Spleen (tissue), 11 donors: ENCODE measurements around the gene ABHD17B. TPM values are rescaled to one million over a fixed set of nuclear protein-coding genes. Genes with fewer than 3 reads are reported as not detected.

ENCODE experiments used
- DNase-seq: peaks from one replicate; pipeline ENCODE4 v3.0.0-alpha.2; 2020
- H3K27ac ChIP-seq, 8 donors: fragments of 200-600 bp; sonication (generic) in 7 of 8; 1 replicate in 4 of 8; 2 replicates in 4 of 8; pipeline versions ENCODE4 v1.5.0 to v1.8.0; 2016 to 2021; ENCODE audit warnings: inconsistent platforms in 4 of 8, mild to moderate bottlenecking in 4 of 8, moderate library complexity in 1 of 8
- H3K27me3 ChIP-seq, 7 donors: fragments of 200-600 bp; sonication (generic) in 6 of 7; replicated peaks in 1 of 7; 1 replicate in 4 of 7; 2 replicates in 3 of 7; pipeline versions ENCODE4 v1.5.0 to v1.8.0; 2016 to 2021; ENCODE audit warnings: inconsistent platforms in 3 of 7, mild to moderate bottlenecking in 1 of 7
- H3K36me3 ChIP-seq, 6 donors: fragments of 200-600 bp; sonication (generic) in 5 of 6; 1 replicate in 4 of 6; 2 replicates in 2 of 6; pipeline versions ENCODE4 v1.5.0 to v1.8.0; 2016 to 2021; ENCODE audit warnings: inconsistent platforms in 2 of 6
- H3K4me1 ChIP-seq, 6 donors: fragments of 200-600 bp; sonication (generic) in 5 of 6; 1 replicate in 3 of 6; 2 replicates in 3 of 6; pipeline versions ENCODE4 v1.5.0 to v1.8.0; 2016 to 2021; ENCODE audit warnings: inconsistent platforms in 3 of 6
- H3K4me3 ChIP-seq, 8 donors: fragments of 200-600 bp; sonication (generic) in 7 of 8; 1 replicate in 4 of 8; 2 replicates in 4 of 8; pipeline versions ENCODE4 v1.5.0 to v1.8.0; 2016 to 2021; ENCODE audit warnings: inconsistent platforms in 4 of 8, mild to moderate bottlenecking in 4 of 8, moderate library complexity in 2 of 8
- H3K9me3 ChIP-seq, 8 donors: fragments of 200-600 bp; sonication (generic) in 7 of 8; 1 replicate in 4 of 8; 2 replicates in 4 of 8; pipeline versions ENCODE4 v1.5.0 to v1.8.0; 2016 to 2021; ENCODE audit warnings: inconsistent platforms in 4 of 8
- CTCF ChIP-seq, 11 experiments: fragments of 200-600 bp in 7 of 11; fragments of 450-650 bp in 4 of 11; sonication (generic) in 4 of 11; IDR thresholded peaks in 8 of 11; conservative IDR thresholded peaks in 3 of 11; 1 replicate in 7 of 11; 2 replicates in 4 of 11; pipeline versions ENCODE4 v1.4.0 to v1.8.0; 2016 to 2021; ENCODE audit warnings: antibody characterized with exemption in 11 of 11, inconsistent platforms in 4 of 11, mild to moderate bottlenecking in 1 of 11
- POLR2A ChIP-seq, 3 donors: fragments of 450-650 bp; IDR thresholded peaks; one replicate each; pipeline ENCODE4 v1.5.1; 2017; ENCODE audit warnings: antibody characterized with exemption in 3 of 3, mild to moderate bottlenecking in 1 of 3
- POLR2AphosphoS5 ChIP-seq, 3 donors: sonication (generic); formaldehyde crosslinking; IDR thresholded peaks; one replicate each; pipeline ENCODE4 v1.5.1; 2017; ENCODE audit warnings: antibody characterized with exemption in 3 of 3
- WGBS, 5 donors: extraction: QIAGEN DNeasy Blood & Tissue Kit in 3 of 5; methylation state at CpG; one replicate each; pipeline versions ENCODE4 v1.1.5 to v1.1.7; 2013 to 2018; 5-methylcytosine and 5-hydroxymethylcytosine counted together
- intact Hi-C: fragments of 100-400 bp; cut with DNase I; formaldehyde crosslinking; loops from one replicate; pipeline ENCODE4 v1.15.0; 2023; ENCODE audit warnings: low total_unique reads
- polyA plus RNA-seq, 3 donors: library from polyadenylated mRNA; stranded (reverse); fragments of 200-250 nt; gene quantifications; one replicate each; pipeline ENCODE4 v1.2.1, GENCODE V29; 2013
- total RNA-seq, 7 donors: library from RNA; depleted of rRNA in 3 of 7; stranded (reverse); fragments of >200 nt in 3 of 7; fragmentation: NEBNext Ultra II Directional in 4 of 7; extraction: Animal tissue kit (Norgen Biotek cat#: 25700) in 4 of 7; gene quantifications; one replicate each; pipeline versions ENCODE4 v1.1.0 to v1.2.1, GENCODE V29; 2016 to 2021
- donor health status: healthy with polysubstance abuse.
- donor health status: DM: no; HTN: no; CAD: no; lungs with moderate emphysema.
- donor health status: DM: no; HTN: no; CAD: no.
- donor health status: Bipolar disorder and iron deficiency.
- donor health status: healthy.
- donor health status: DM: no; HTN: no; CAD: no.
- donor health status: DM: yes; HTN: yes; CAD: no.

The ABHD17B gene
- total and polyA plus RNA-seq, 10 donors, result 3.6 to 26.6 (median 15.6) TPM

- no peaks in the 10 kb centered on the region for H3K9me3 ChIP-seq
- peaks cover 33 to 98% (median 66%) of the 10 kb centered on the region in 6 donors for H3K4me1 ChIP-seq
- H3K27me3 ChIP-seq, result no peaks in the 10 kb centered on the region
- H3K36me3 ChIP-seq, result no peaks in the 10 kb centered on the region
- intact Hi-C loops, result no loop called here
- no peak for DNase-seq
- H3K27ac ChIP-seq, result peak overlapping the region in 7 of 8 donors; percentile 0 to 76 (median 42)
- TF ChIP-seq POLR2A (IDR thresholded peaks at IDR 0.05), result no peak
- no peak for TF ChIP-seq CTCF (IDR thresholded peaks at IDR 0.05 in 8 of 11, conservative IDR thresholded peaks at IDR 0.05 in 3 of 11)
- no peak for TF ChIP-seq POLR2AphosphoS5 (IDR thresholded peaks at IDR 0.05)
- no peak overlapping the region for H3K4me3 ChIP-seq
Measured at GRCh38 chr9:71896761-71897160, 14.2 kb downstream of the ABHD17B start.

- Histone ChIP-seq H3K9me3 (no peaks in the 10 kb centered on the region), H3K4me3 (no peak overlapping the region), H3K36me3 (no peaks in the 10 kb centered on the region), H3K27ac (peak overlapping the region in 3 of 8 donors; percentile 24 to 76 (median 66)), H3K27me3 (no peaks in the 10 kb centered on the region), H3K4me1 (peaks cover 33 to 97% (median 59%) of the 10 kb centered on the region in 6 donors)
- TF ChIP-seq POLR2A (IDR thresholded peaks at IDR 0.05) (no peak), CTCF (IDR thresholded peaks at IDR 0.05 in 8 of 11, conservative IDR thresholded peaks at IDR 0.05 in 3 of 11) (no peak), POLR2AphosphoS5 (IDR thresholded peaks at IDR 0.05) (no peak)
- intact Hi-C loops, result no loop called here
- no peak for DNase-seq
Measured at GRCh38 chr9:71895955-71896354, 15.0 kb downstream of the ABHD17B start.

GRCh38 chr9:71895117-71895516 lies 15.9 kb downstream of the ABHD17B start:
- Histone ChIP-seq H3K4me1 (peaks cover 33 to 88% (median 56%) of the 10 kb centered on the region in 6 donors), H3K4me3 (no peak overlapping the region), H3K27ac (peak overlapping the region in 3 of 8 donors; percentile 9 to 66 (median 34)), H3K9me3 (no peaks in the 10 kb centered on the region), H3K36me3 (no peaks in the 10 kb centered on the region), H3K27me3 (no peaks in the 10 kb centered on the region)
- intact Hi-C loops, result no loop called here
- DNase-seq, result no peak
- no peak for TF ChIP-seq POLR2AphosphoS5 (IDR thresholded peaks at IDR 0.05)

GRCh38 chr9:71891557-71892189 lies 19.3 kb downstream of the ABHD17B start:
- H3K4me1 ChIP-seq, result peaks cover 11 to 77% (median 26%) of the 10 kb centered on the region in 6 donors
- intact Hi-C loops, result no loop called here
- no peaks in the 10 kb centered on the region for H3K27me3 ChIP-seq
- TF ChIP-seq POLR2A (IDR thresholded peaks at IDR 0.05) (no peak), CTCF (IDR thresholded peaks at IDR 0.05 in 8 of 11, conservative IDR thresholded peaks at IDR 0.05 in 3 of 11) (no peak), POLR2AphosphoS5 (IDR thresholded peaks at IDR 0.05) (no peak)
- no peak overlapping the region for H3K27ac ChIP-seq
- 75 to 88% (median 79%) methylated on average over 4 of the region's 4 CpGs for WGBS, 5 donors
- H3K36me3 ChIP-seq, result no peaks in the 10 kb centered on the region
- no peak for DNase-seq
- no peaks in the 10 kb centered on the region for H3K9me3 ChIP-seq
- no peak overlapping the region for H3K4me3 ChIP-seq
